PFSK-1 (cell line): ENCODE data around the gene METTL14.

Experiments
- FOXP2 ChIP-seq: optimal IDR thresholded peaks from 2 replicates; pipeline ENCODE3; 2011; ENCODE audit warnings: borderline replicate concordance, control low read depth, inconsistent platforms; ENCODE audit not compliant: insufficient read depth; ENCODE audit errors: extremely low read length, extremely low read depth
- POLR2AphosphoS5 ChIP-seq: IDR thresholded peaks from 2 replicates; pipeline ENCODE4 v1.6.1; 2012; ENCODE audit warnings: low read depth, mild to moderate bottlenecking, control low read depth, low read length, moderate library complexity
- SIN3A ChIP-seq: IDR thresholded peaks from 2 replicates; pipeline ENCODE4 v1.6.1; 2012; ENCODE audit warnings: mild to moderate bottlenecking, low read length, moderate library complexity, borderline replicate concordance; ENCODE audit not compliant: insufficient read depth
- TAF1 ChIP-seq: IDR thresholded peaks from 2 replicates; pipeline ENCODE4 v1.6.1; 2012; ENCODE audit warnings: low read length, control low read depth, borderline replicate concordance; ENCODE audit not compliant: insufficient read depth
- TF ChIP-seq, protein P1 (sequence below), 2 experiments: IDR thresholded peaks; 2 replicates each; pipeline versions ENCODE4 v1.6.1 to v1.8.0; 2011 to 2012; ENCODE audit warnings: low read depth in 2 of 2, low read length in 2 of 2, control low read depth in 1 of 2, inconsistent platforms in 1 of 2, mild to moderate bottlenecking in 1 of 2, moderate library complexity in 1 of 2; ENCODE audit not compliant: insufficient read depth in 1 of 2

DNA sequence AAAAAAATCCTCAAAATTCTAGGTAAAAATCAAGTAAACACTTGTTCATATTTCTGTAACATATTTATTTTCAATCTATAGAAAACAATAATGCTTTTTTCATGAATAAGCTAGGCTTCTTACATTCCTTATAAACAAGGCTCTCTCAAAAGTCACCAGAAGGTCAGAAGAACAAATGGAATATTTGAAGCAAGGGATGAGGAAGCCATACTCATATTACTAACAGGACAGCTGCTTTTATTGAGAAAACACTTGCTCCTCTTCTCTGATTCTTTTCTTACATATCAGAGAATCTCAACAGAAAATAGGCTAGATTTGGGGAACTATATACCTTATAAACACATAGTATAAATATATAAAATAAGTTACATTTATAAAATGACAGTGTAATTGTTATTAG, 67.9 kb downstream of the METTL14 start:
- TF ChIP-seq TAF1 = no peak
- TF ChIP-seq, protein P1, sequence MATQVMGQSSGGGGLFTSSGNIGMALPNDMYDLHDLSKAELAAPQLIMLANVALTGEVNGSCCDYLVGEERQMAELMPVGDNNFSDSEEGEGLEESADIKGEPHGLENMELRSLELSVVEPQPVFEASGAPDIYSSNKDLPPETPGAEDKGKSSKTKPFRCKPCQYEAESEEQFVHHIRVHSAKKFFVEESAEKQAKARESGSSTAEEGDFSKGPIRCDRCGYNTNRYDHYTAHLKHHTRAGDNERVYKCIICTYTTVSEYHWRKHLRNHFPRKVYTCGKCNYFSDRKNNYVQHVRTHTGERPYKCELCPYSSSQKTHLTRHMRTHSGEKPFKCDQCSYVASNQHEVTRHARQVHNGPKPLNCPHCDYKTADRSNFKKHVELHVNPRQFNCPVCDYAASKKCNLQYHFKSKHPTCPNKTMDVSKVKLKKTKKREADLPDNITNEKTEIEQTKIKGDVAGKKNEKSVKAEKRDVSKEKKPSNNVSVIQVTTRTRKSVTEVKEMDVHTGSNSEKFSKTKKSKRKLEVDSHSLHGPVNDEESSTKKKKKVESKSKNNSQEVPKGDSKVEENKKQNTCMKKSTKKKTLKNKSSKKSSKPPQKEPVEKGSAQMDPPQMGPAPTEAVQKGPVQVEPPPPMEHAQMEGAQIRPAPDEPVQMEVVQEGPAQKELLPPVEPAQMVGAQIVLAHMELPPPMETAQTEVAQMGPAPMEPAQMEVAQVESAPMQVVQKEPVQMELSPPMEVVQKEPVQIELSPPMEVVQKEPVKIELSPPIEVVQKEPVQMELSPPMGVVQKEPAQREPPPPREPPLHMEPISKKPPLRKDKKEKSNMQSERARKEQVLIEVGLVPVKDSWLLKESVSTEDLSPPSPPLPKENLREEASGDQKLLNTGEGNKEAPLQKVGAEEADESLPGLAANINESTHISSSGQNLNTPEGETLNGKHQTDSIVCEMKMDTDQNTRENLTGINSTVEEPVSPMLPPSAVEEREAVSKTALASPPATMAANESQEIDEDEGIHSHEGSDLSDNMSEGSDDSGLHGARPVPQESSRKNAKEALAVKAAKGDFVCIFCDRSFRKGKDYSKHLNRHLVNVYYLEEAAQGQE (IDR thresholded peaks at IDR 0.05; ENCODE audit: insufficient read depth in 1 of 2, low read depth in 2 of 2, low read length in 2 of 2) = no peak
- TF ChIP-seq POLR2AphosphoS5 = no peak
- no peak for TF ChIP-seq SIN3A
- TF ChIP-seq FOXP2 = no peak
